Effector memory CD8-positive, alpha-beta T cell (primary cell): ENCODE measurements around the gene PAX3.
"Not testable (repeated sequence)": the region's sequence is repeated elsewhere in the genome, so short reads cannot be mapped to it uniquely, and the experiment has no call there.

Experiments
- ATAC-seq: fragments of 150-1000 bp; cut with Tn5 transposase; replicated peaks from 2 replicates; pipeline ENCODE4 v1.10.0; 2021; ENCODE audit warnings: mild to moderate bottlenecking, moderate library complexity
- DNase-seq, 3 experiments: peaks; one replicate each; pipeline ENCODE4 v3.0.0; 2021
- H3K27ac Mint-ChIP-seq, 2 donors: one replicate each; pipeline ENCODE4 v1.8.0; 2022; ENCODE audit warnings: mild to moderate bottlenecking in 2 of 2, mixed read lengths in 2 of 2, moderate library complexity in 2 of 2
- H3K27me3 Mint-ChIP-seq, 2 donors: one replicate each; pipeline ENCODE4 v1.8.0; 2022; ENCODE audit warnings: mixed read lengths in 2 of 2
- H3K36me3 Mint-ChIP-seq: one replicate; pipeline ENCODE4 v1.8.0; 2022; ENCODE audit warnings: mild to moderate bottlenecking, moderate library complexity, mixed read lengths; ENCODE audit not compliant: insufficient read depth
- H3K4me1 Mint-ChIP-seq, 2 donors: one replicate each; pipeline ENCODE4 v1.8.0; 2022; ENCODE audit warnings: low read depth in 2 of 2, mixed read lengths in 2 of 2
- H3K4me3 Mint-ChIP-seq, 2 donors: one replicate each; pipeline ENCODE4 v1.8.0; 2022; ENCODE audit warnings: mild to moderate bottlenecking in 2 of 2, mixed read lengths in 2 of 2, moderate library complexity in 2 of 2
- H3K9me3 Mint-ChIP-seq, 2 donors: one replicate each; pipeline ENCODE4 v1.8.0; 2022; ENCODE audit warnings: mixed read lengths in 2 of 2

PAX3 gene

GRCh38 chr2:222180619-222181018, 118.2 kb downstream of the PAX3 start:
- ATAC-seq (no peak), DNase-seq (no peak)
- H3K9me3 Mint-ChIP-seq = peaks cover 8 to 21% of the 10 kb centered on the region in 2 donors
- H3K4me1 Mint-ChIP-seq = no peaks in the 10 kb centered on the region
- H3K27me3 Mint-ChIP-seq = no peaks in the 10 kb centered on the region
- no peak overlapping the region for H3K4me3 Mint-ChIP-seq
- H3K36me3 Mint-ChIP-seq = no peaks in the 10 kb centered on the region
- no peak overlapping the region for H3K27ac Mint-ChIP-seq

- Mint-ChIP-seq H3K4me3 (no peak overlapping the region), H3K9me3 (peaks cover 8 to 15% of the 10 kb centered on the region in 2 donors), H3K27me3 (no peaks in the 10 kb centered on the region), H3K36me3 (no peaks in the 10 kb centered on the region), H3K4me1 (no peaks in the 10 kb centered on the region), H3K27ac (no peak overlapping the region)
- DNase-seq (no peak), ATAC-seq (no peak)
Measured at GRCh38 chr2:222179592-222179991, 119.2 kb downstream of the PAX3 start.

- peaks cover 8 to 11% of the 10 kb centered on the region in 2 donors for H3K9me3 Mint-ChIP-seq
- DNase-seq (no peak), ATAC-seq (no peak)
- H3K4me1 Mint-ChIP-seq = no peaks in the 10 kb centered on the region
- no peaks in the 10 kb centered on the region for H3K27me3 Mint-ChIP-seq
- H3K27ac Mint-ChIP-seq = no peak overlapping the region
- H3K4me3 Mint-ChIP-seq = no peak overlapping the region
- H3K36me3 Mint-ChIP-seq = no peaks in the 10 kb centered on the region
Measured at GRCh38 chr2:222178450-222178849, 120.3 kb downstream of the PAX3 start.

GRCh38 chr2:222176890-222177289, 121.9 kb downstream of the PAX3 start:
- Mint-ChIP-seq H3K27ac (no peak overlapping the region), H3K9me3 (peaks cover 8 to 11% of the 10 kb centered on the region in 2 donors), H3K27me3 (no peaks in the 10 kb centered on the region), H3K4me1 (no peaks in the 10 kb centered on the region), H3K36me3 (no peaks in the 10 kb centered on the region), H3K4me3 (no peak overlapping the region)
- DNase-seq (no peak), ATAC-seq (no peak)

GRCh38 chr2:222174450-222174849, 124.3 kb downstream of the PAX3 start:
- Mint-ChIP-seq H3K9me3 (peaks cover 8 to 11% of the 10 kb centered on the region in 2 donors), H3K27ac (no peak overlapping the region), H3K36me3 (no peaks in the 10 kb centered on the region), H3K4me1 (no peaks in the 10 kb centered on the region), H3K4me3 (no peak overlapping the region), H3K27me3 (no peaks in the 10 kb centered on the region)
- DNase-seq = no peak
- ATAC-seq = no peak

GRCh38 chr2:222169346-222169745, 129.5 kb downstream of the PAX3 start:
- no peaks in the 10 kb centered on the region for H3K4me1 Mint-ChIP-seq
- ATAC-seq = no peak
- H3K27me3 Mint-ChIP-seq = no peaks in the 10 kb centered on the region
- H3K27ac Mint-ChIP-seq = no peak overlapping the region
- no peak overlapping the region for H3K4me3 Mint-ChIP-seq
- H3K36me3 Mint-ChIP-seq = no peaks in the 10 kb centered on the region
- no peak for DNase-seq
- H3K9me3 Mint-ChIP-seq = peaks cover 6 to 8% of the 10 kb centered on the region in 2 donors

- no peak for DNase-seq
- H3K27ac Mint-ChIP-seq = no peak overlapping the region
- ATAC-seq = no peak
- no peaks in the 10 kb centered on the region for H3K4me1 Mint-ChIP-seq
- H3K9me3 Mint-ChIP-seq = peaks cover 6 to 16% of the 10 kb centered on the region in 2 donors
- no peaks in the 10 kb centered on the region for H3K27me3 Mint-ChIP-seq
- H3K4me3 Mint-ChIP-seq = no peak overlapping the region
- H3K36me3 Mint-ChIP-seq = no peaks in the 10 kb centered on the region
Measured at GRCh38 chr2:222167762-222168161, 131.0 kb downstream of the PAX3 start.

- no peak overlapping the region for H3K27ac Mint-ChIP-seq
- H3K27me3 Mint-ChIP-seq = no peaks in the 10 kb centered on the region
- peaks cover 0 to 11% of the 10 kb centered on the region in 2 donors for H3K9me3 Mint-ChIP-seq
- H3K36me3 Mint-ChIP-seq = no peaks in the 10 kb centered on the region
- no peaks in the 10 kb centered on the region for H3K4me1 Mint-ChIP-seq
- H3K4me3 Mint-ChIP-seq = no peak overlapping the region
- DNase-seq (no peak), ATAC-seq (no peak)
Measured at GRCh38 chr2:222160944-222161343, 137.9 kb downstream of the PAX3 start.

GRCh38 chr2:222160125-222160524, 138.7 kb downstream of the PAX3 start:
- no peaks in the 10 kb centered on the region for H3K36me3 Mint-ChIP-seq

GRCh38 chr2:222159221-222159620, 139.6 kb downstream of the PAX3 start:
- no peak for DNase-seq
- ATAC-seq = no peak
- H3K9me3 Mint-ChIP-seq = peaks cover 0 to 9% of the 10 kb centered on the region in 2 donors
- no peaks in the 10 kb centered on the region for H3K27me3 Mint-ChIP-seq
- no peaks in the 10 kb centered on the region for H3K4me1 Mint-ChIP-seq
- no peaks in the 10 kb centered on the region for H3K36me3 Mint-ChIP-seq
- no peak overlapping the region for H3K4me3 Mint-ChIP-seq
- no peak overlapping the region for H3K27ac Mint-ChIP-seq

More at GRCh38 chr2:222160125-222160524, 138.7 kb downstream of the PAX3 start:
- DNase-seq = no peak
- Mint-ChIP-seq H3K9me3 (peaks cover 0 to 11% of the 10 kb centered on the region in 2 donors), H3K4me3 (no peak overlapping the region), H3K4me1 (no peaks in the 10 kb centered on the region), H3K27me3 (no peaks in the 10 kb centered on the region), H3K27ac (no peak overlapping the region)
- no peak for ATAC-seq

GRCh38 chr2:222155003-222155664, 143.7 kb downstream of the PAX3 start:
- not testable (repeated sequence) for H3K36me3 Mint-ChIP-seq, H3K9me3 Mint-ChIP-seq, H3K4me3 Mint-ChIP-seq, H3K4me1 Mint-ChIP-seq, H3K27me3 Mint-ChIP-seq, H3K27ac Mint-ChIP-seq, DNase-seq, ATAC-seq
